Measurements from ENCODE around the gene SELENON. TPM values are rescaled to one million over a fixed set of nuclear protein-coding genes. Genes with fewer than 3 reads are reported as not detected.

SELENON gene
- total RNA-seq, 3 donors from 2014 or later = 16.6 to 39.0 (median 22.1) TPM

GRCh38 chr1:25861316-25862286 lies 61.6 kb downstream of the SELENON start:
- Histone ChIP-seq H3K4me1 (peaks cover 0 to 4% of the 10 kb centered on the region in 2 donors), H3K27ac (peak overlapping the region in 1 of 2 donors; percentile 29), H3K9me3 (no peaks in the 10 kb centered on the region), H3K27me3 (no peaks in the 10 kb centered on the region), H3K4me3 (no peak overlapping the region), H3K36me3 (no peaks in the 10 kb centered on the region)
- no peak for TF ChIP-seq POLR2AphosphoS5 (IDR thresholded peaks at IDR 0.05)
- TF ChIP-seq CTCF (IDR thresholded peaks at IDR 0.05) = no peak
- no peak for TF ChIP-seq POLR2A (IDR thresholded peaks at IDR 0.05)
- intact Hi-C loops (cut with DNase I; ENCODE audit: low total_unique reads) = no loop called here
- DNase-seq (ENCODE audit: low spot score in 2 of 2) = no peak

GRCh38 chr1:25862785-25863485 lies 62.9 kb downstream of the SELENON start:
- no peaks in the 10 kb centered on the region for H3K36me3 ChIP-seq
- peaks cover 0 to 4% of the 10 kb centered on the region in 2 donors for H3K4me1 ChIP-seq
- peak; percentile 44 to 48 for DNase-seq (ENCODE audit: low spot score in 2 of 2)
- H3K9me3 ChIP-seq = no peaks in the 10 kb centered on the region
- peak overlapping the region; percentile 15 to 20 for H3K27ac ChIP-seq
- intact Hi-C loops (cut with DNase I; ENCODE audit: low total_unique reads) = no loop called here
- no peaks in the 10 kb centered on the region for H3K27me3 ChIP-seq
- TF ChIP-seq CTCF (IDR thresholded peaks at IDR 0.05) (no peak), POLR2AphosphoS5 (IDR thresholded peaks at IDR 0.05) (no peak), POLR2A (IDR thresholded peaks at IDR 0.05) (no peak)
- no peak overlapping the region for H3K4me3 ChIP-seq

GRCh38 chr1:25863486-25864262 lies 63.7 kb downstream of the SELENON start:
- Histone ChIP-seq H3K4me3 (no peak overlapping the region), H3K27ac (peak overlapping the region; percentile 15 to 20), H3K36me3 (no peaks in the 10 kb centered on the region), H3K9me3 (no peaks in the 10 kb centered on the region), H3K4me1 (peaks cover 0 to 4% of the 10 kb centered on the region in 2 donors), H3K27me3 (no peaks in the 10 kb centered on the region)
- no peak for DNase-seq (ENCODE audit: low spot score in 2 of 2)
- intact Hi-C loops (cut with DNase I; ENCODE audit: low total_unique reads) = no loop called here
- TF ChIP-seq POLR2AphosphoS5 (IDR thresholded peaks at IDR 0.05) = no peak
- peak in 1 of 3 donors; percentile 42 for TF ChIP-seq CTCF (IDR thresholded peaks at IDR 0.05)

GRCh38 chr1:25864434-25864833 lies 64.4 kb downstream of the SELENON start:
- no peak overlapping the region for H3K4me3 ChIP-seq
- no peak for DNase-seq (ENCODE audit: low spot score in 2 of 2)
- no peaks in the 10 kb centered on the region for H3K36me3 ChIP-seq
- no peaks in the 10 kb centered on the region for H3K4me1 ChIP-seq
- TF ChIP-seq CTCF (IDR thresholded peaks at IDR 0.05) = no peak
- no peak for TF ChIP-seq POLR2AphosphoS5 (IDR thresholded peaks at IDR 0.05)
- no peak for TF ChIP-seq POLR2A (IDR thresholded peaks at IDR 0.05)
- H3K9me3 ChIP-seq = no peaks in the 10 kb centered on the region
- intact Hi-C loops (cut with DNase I; ENCODE audit: low total_unique reads) = no loop called here
- no peak overlapping the region for H3K27ac ChIP-seq
- H3K27me3 ChIP-seq = no peaks in the 10 kb centered on the region

Data from breast epithelium (tissue), 4 donors.